Activated T-cell treated with anti-CD3 and anti-CD28 coated beads, Interleukin-2, amount 50 U/mL, for 24 hours (primary cell): ENCODE measurements around the gene PARD3.
"Not testable (repeated sequence)": the region's sequence is repeated elsewhere in the genome, so short reads cannot be mapped to it uniquely, and the experiment has no call there.

Experiments used
- DNase-seq: peaks from one replicate; pipeline ENCODE4 v3.0.0-alpha.2; 2020
- H3K27ac Mint-ChIP-seq: 2 replicates; pipeline ENCODE4 v1.8.0; 2020; ENCODE audit warnings: mild to moderate bottlenecking, mixed read lengths
- H3K27me3 Mint-ChIP-seq: 2 replicates; pipeline ENCODE4 v1.8.0; 2020; ENCODE audit warnings: mixed read lengths
- H3K36me3 Mint-ChIP-seq: 2 replicates; pipeline ENCODE4 v1.8.0; 2020; ENCODE audit warnings: low read depth, mixed read lengths
- H3K4me1 Mint-ChIP-seq: 2 replicates; pipeline ENCODE4 v1.8.0; 2020; ENCODE audit warnings: low read depth, mixed read lengths
- H3K4me3 Mint-ChIP-seq: 2 replicates; pipeline ENCODE4 v1.8.0; 2020; ENCODE audit warnings: mild to moderate bottlenecking, moderate library complexity, mixed read lengths
- H3K9me3 Mint-ChIP-seq: 2 replicates; pipeline ENCODE4 v1.8.0; 2020; ENCODE audit warnings: mixed read lengths

PARD3 gene

GRCh38 chr10:34377833-34378232, 437.3 kb downstream of the PARD3 start:
- no peak overlapping the region for H3K27ac Mint-ChIP-seq
- no peaks in the 10 kb centered on the region for H3K9me3 Mint-ChIP-seq

GRCh38 chr10:34374356-34375045, 440.6 kb downstream of the PARD3 start:
- no peaks in the 10 kb centered on the region for H3K36me3 Mint-ChIP-seq
- no peaks in the 10 kb centered on the region for H3K9me3 Mint-ChIP-seq
- no peak overlapping the region for H3K27ac Mint-ChIP-seq
- DNase-seq: no peak
- H3K4me1 Mint-ChIP-seq: peaks cover 12% of the 10 kb centered on the region
- H3K4me3 Mint-ChIP-seq: no peak overlapping the region
- no peaks in the 10 kb centered on the region for H3K27me3 Mint-ChIP-seq

More at GRCh38 chr10:34377833-34378232, 437.3 kb downstream of the PARD3 start:
- Mint-ChIP-seq H3K27me3 (no peaks in the 10 kb centered on the region), H3K4me3 (no peak overlapping the region), H3K4me1 (peaks cover 8% of the 10 kb centered on the region), H3K36me3 (no peaks in the 10 kb centered on the region)
- DNase-seq: no peak

- Mint-ChIP-seq H3K27me3 (no peaks in the 10 kb centered on the region), H3K9me3 (no peaks in the 10 kb centered on the region), H3K4me3 (no peak overlapping the region), H3K36me3 (no peaks in the 10 kb centered on the region), H3K27ac (no peak overlapping the region), H3K4me1 (peaks cover 16% of the 10 kb centered on the region)
- DNase-seq: no peak
These were observed 441.9 kb downstream of the PARD3 start for GRCh38 chr10:34373211-34373610.

GRCh38 chr10:34372509-34372908, 442.6 kb downstream of the PARD3 start:
- Mint-ChIP-seq H3K4me1 (peaks cover 16% of the 10 kb centered on the region), H3K4me3 (no peak overlapping the region), H3K27ac (no peak overlapping the region), H3K9me3 (no peaks in the 10 kb centered on the region), H3K27me3 (no peaks in the 10 kb centered on the region), H3K36me3 (no peaks in the 10 kb centered on the region)
- DNase-seq: no peak

DNA sequence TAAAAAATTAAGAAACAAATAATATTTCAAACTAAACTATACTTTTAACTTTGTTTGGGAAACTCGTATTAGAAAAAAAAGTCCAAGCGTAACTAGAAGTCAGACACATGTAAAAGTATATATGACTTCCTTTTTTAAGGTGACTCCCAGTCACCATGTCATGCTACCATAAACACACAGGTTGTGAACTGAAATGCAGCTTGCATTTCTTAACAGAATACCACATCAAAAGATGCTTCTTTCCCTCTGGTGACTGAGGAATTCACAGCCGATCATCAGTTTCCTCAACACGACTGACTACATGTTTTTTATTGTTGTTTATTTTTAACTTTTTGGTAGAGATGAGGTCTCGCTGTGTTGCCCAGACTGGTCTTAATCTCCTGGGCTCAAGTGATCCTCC, 445.0 kb downstream of the PARD3 start:
- DNase-seq: no peak
- no peaks in the 10 kb centered on the region for H3K36me3 Mint-ChIP-seq
- no peak overlapping the region for H3K4me3 Mint-ChIP-seq
- H3K27me3 Mint-ChIP-seq: no peaks in the 10 kb centered on the region
- no peak overlapping the region for H3K27ac Mint-ChIP-seq
- H3K4me1 Mint-ChIP-seq: peaks cover 16% of the 10 kb centered on the region
- H3K9me3 Mint-ChIP-seq: no peaks in the 10 kb centered on the region

DNA sequence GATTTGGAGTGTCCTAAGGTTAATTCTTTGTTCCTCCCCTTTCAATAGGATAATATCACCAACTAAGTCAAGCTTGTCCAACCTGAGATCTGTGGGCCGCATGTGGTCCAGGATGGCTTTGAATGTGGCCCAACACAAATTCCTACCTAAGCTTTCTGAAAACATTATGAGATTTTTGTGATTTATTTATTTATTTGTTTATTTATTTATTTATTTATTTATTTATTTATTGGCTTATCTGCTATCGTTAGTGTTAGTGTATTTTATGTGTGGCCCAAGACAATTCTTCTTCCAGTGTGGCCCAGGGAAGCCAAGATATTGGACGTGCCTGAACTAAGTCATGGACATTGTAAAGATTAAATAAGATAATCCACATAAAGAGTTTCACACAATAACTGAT, 446.0 kb downstream of the PARD3 start:
- H3K27ac Mint-ChIP-seq: no peak overlapping the region
- DNase-seq: no peak
- H3K4me3 Mint-ChIP-seq: no peak overlapping the region
- no peaks in the 10 kb centered on the region for H3K27me3 Mint-ChIP-seq
- H3K36me3 Mint-ChIP-seq: no peaks in the 10 kb centered on the region
- H3K9me3 Mint-ChIP-seq: no peaks in the 10 kb centered on the region
- peaks cover 9% of the 10 kb centered on the region for H3K4me1 Mint-ChIP-seq

DNA sequence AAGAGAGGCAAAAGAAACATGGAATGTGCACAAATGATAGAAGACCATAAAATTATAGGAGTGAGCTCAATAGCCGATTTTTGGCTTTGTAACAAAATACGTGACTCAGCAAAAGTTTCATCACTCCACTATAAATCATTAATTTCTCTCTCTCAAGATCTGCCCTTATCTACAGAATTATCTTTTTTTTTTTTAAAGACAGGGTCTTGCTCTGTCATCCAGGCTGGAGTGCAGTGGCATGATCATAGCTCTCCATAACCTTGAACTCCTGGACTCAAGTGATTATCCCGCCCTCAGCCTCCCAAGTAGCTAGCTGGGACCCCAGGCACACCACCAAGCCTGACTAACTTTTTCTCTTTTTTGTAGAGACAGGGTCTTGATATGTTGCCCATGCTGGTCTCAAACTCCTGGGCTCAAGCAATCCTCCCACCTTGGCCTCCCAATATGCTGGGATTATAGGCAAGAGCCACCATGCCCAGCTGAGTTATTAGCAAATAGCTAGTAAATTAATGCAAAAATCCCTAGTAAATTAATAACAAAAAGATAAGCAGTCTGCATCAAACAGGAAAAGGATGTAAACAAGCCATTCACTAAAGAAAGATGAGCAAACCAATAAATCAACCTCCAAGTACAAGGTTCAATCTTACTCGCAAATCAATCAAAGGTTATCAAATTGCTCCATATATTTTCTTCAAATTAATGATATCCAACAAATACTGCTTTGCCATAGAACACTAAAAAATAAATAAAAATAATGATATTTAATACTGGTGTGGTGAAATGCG, 450.7 kb downstream of the PARD3 start:
- DNase-seq: no peak
- no peak overlapping the region for H3K27ac Mint-ChIP-seq

DNA sequence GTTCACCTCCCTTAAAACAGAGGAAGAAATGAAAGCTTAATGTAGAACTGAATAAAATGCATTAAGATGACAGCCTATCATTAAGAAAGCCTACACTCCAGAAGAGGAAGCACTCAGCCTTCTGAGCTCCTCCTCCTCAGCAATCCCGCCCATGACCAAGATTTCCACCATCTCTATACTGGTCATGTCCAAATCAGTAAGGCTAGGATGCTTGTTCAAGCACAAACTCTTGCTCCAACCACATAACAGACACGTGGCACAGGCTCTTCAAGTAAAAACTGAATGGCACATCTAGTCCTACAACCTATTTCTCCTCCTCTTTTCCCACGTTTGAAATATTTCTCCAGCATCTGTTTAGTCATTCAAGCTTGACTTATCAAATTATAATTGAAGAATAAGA, 454.1 kb downstream of the PARD3 start:
- no peaks in the 10 kb centered on the region for H3K4me1 Mint-ChIP-seq
- DNase-seq: no peak
- no peaks in the 10 kb centered on the region for H3K36me3 Mint-ChIP-seq
- no peaks in the 10 kb centered on the region for H3K27me3 Mint-ChIP-seq
- no peaks in the 10 kb centered on the region for H3K9me3 Mint-ChIP-seq
- no peak overlapping the region for H3K27ac Mint-ChIP-seq
- H3K4me3 Mint-ChIP-seq: no peak overlapping the region

More for the DNA sequence above, 450.7 kb downstream of the PARD3 start:
- Mint-ChIP-seq H3K4me1 (peaks cover 4% of the 10 kb centered on the region), H3K9me3 (no peaks in the 10 kb centered on the region), H3K27me3 (no peaks in the 10 kb centered on the region), H3K4me3 (no peak overlapping the region), H3K36me3 (no peaks in the 10 kb centered on the region)

- Mint-ChIP-seq H3K27ac (no peak overlapping the region), H3K36me3 (no peaks in the 10 kb centered on the region), H3K4me3 (no peak overlapping the region), H3K4me1 (no peaks in the 10 kb centered on the region), H3K27me3 (peaks cover 4% of the 10 kb centered on the region), H3K9me3 (no peaks in the 10 kb centered on the region)
- no peak for DNase-seq
These were observed 455.7 kb downstream of the PARD3 start for GRCh38 chr10:34359435-34359813.

DNA sequence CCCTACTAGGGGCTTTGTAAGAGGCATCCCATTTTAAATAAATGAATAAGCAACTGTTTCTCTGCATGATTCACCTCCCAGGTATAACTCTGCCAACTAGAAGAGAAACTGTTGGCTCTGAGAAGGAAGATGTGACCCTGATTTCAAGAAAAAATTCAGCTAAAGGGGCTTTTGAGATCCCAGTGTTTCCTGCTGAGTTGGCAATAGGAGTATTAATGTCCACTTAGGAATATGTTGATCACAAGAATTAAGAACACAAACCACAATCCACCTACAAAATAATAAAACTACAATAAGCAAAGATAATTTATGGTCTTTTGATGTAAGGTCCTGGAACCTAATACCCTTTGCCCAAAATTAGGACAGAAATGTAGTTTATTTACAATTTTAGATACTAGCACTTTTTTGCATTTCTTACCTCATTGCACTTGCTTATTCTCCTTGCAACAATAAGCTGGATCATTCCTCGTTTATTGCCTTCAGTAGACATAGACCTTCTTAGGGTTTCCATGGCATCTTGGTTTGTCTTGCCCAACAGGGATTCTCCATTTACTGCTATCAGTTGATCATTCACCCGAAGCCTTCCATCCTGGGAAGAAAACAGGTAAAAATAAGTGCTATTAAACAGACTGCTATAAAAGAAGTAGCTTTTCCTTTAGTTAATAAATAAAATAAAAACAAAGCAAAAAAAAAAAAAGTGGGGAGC, 456.2 kb downstream of the PARD3 start:
- Mint-ChIP-seq H3K4me3 (no peak overlapping the region), H3K9me3 (no peaks in the 10 kb centered on the region), H3K27ac (no peak overlapping the region), H3K36me3 (no peaks in the 10 kb centered on the region), H3K4me1 (no peaks in the 10 kb centered on the region), H3K27me3 (peaks cover 6% of the 10 kb centered on the region)
- no peak for DNase-seq

GRCh38 chr10:34356463-34356862, 458.6 kb downstream of the PARD3 start:
- Mint-ChIP-seq H3K4me3 (no peak overlapping the region), H3K4me1 (no peaks in the 10 kb centered on the region), H3K27me3 (peaks cover 6% of the 10 kb centered on the region), H3K9me3 (no peaks in the 10 kb centered on the region), H3K36me3 (no peaks in the 10 kb centered on the region), H3K27ac (no peak overlapping the region)
- no peak for DNase-seq

DNA sequence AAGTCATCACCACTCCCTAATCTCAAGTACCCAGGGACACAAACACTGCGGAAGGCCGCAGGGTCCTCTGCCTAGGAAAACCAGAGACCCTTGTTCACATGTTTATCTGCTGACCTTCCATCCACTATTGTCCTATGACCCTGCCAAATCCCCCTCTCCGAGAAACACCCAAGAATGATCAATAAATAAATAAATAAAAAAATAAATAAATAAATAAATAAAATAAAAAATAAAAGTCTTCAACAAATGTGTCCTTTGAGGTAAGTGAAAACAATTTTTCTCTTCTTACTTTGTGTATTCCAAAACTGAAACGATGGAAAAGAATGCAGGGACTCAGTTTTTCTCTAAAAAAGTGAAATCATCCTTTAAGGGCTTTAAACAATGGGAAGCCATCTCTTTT, 461.6 kb downstream of the PARD3 start:
- H3K27ac Mint-ChIP-seq, H3K9me3 Mint-ChIP-seq, DNase-seq, H3K36me3 Mint-ChIP-seq, H3K27me3 Mint-ChIP-seq, H3K4me1 Mint-ChIP-seq, H3K4me3 Mint-ChIP-seq: not testable (repeated sequence)

- H3K27ac Mint-ChIP-seq, H3K36me3 Mint-ChIP-seq, H3K4me1 Mint-ChIP-seq, H3K27me3 Mint-ChIP-seq, H3K4me3 Mint-ChIP-seq, DNase-seq, H3K9me3 Mint-ChIP-seq: not testable (repeated sequence)
These were observed 462.4 kb downstream of the PARD3 start for GRCh38 chr10:34352599-34353204.

- Mint-ChIP-seq H3K4me1 (no peaks in the 10 kb centered on the region), H3K9me3 (peaks cover 2% of the 10 kb centered on the region), H3K36me3 (no peaks in the 10 kb centered on the region), H3K27me3 (peaks cover 6% of the 10 kb centered on the region), H3K4me3 (no peak overlapping the region), H3K27ac (no peak overlapping the region)
- no peak for DNase-seq
These were observed 463.9 kb downstream of the PARD3 start for GRCh38 chr10:34351161-34351560.
